ENCODE measurements around the gene MORN1. TPM values are rescaled to one million over a fixed set of nuclear protein-coding genes. Genes with fewer than 3 reads are reported as not detected.

MORN1 gene
- total and polyA plus RNA-seq, 2 of the 4 experiments (the other 2 are of a cell fraction), result 3.0 to 4.2 TPM

GRCh38 chr1:2407166-2407990, 16.0 kb upstream of the MORN1 start (continued):
- TF ChIP-seq CHD1 (IDR thresholded peaks at IDR 0.05; ENCODE audit: low read depth, low read length) (no peak), RAD21 (IDR thresholded peaks at IDR 0.05; ENCODE audit: low read length) (no peak)

DNA sequence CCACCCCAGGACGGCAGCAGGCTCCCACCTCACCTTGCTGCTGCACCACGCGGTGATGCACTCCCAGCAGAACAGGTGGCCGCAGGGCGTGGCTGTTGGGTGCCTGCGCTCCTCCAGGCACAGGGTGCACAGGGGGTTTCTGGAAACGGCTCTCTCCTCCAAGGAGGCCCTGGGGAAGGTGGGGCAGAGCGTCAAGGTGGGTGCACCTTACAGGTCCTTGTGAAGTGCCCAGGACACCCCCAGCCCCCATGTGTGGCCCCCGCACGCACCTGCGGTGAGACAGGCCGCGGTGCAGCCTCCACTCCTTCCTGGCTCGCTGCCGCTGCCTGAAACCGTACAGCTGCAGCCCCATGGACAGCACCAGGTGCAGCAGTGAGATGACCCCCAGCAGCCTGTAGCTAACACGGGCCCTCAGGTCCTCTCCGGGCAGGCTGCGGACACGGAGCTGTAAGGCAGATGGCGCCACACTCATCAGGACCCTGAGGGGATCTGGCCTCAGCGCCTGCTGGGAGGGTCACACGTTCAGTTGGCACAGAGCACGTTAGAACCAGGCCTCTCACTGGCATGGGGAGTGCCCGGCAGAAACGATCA, 15.2 kb upstream of the MORN1 start:
- no peaks in the 10 kb centered on the region for H3K9me1 ChIP-seq (ENCODE audit: insufficient read depth, low read length)
- no peak overlapping the region for H3K14ac ChIP-seq (replicated peaks; ENCODE audit: low read depth, low read length)
- no peak overlapping the region for H2AK5ac ChIP-seq (ENCODE audit: low read depth, low read length)
- ChIA-PET CTCF (interaction anchor here (0.9 kb wide), 1 partner anchor 10 kb away, joined by 3 read pairs; no protein-coding TSS in a partner anchor), POLR2A (ENCODE audit: unreplicated experiment) (no interaction called here)
- 84% methylated on average over 17 of the region's 26 CpGs; no CpG with 5 or more reads in 1 of the 2 experiments for WGBS, 2 experiments (ENCODE audit: extremely low coverage in 2 of 2, insufficient read length in 1 of 2)
- no peak overlapping the region for H3K4ac ChIP-seq (ENCODE audit: low read depth, low read length)
- H2BK15ac ChIP-seq (ENCODE audit: low read depth, low read length), result no peak overlapping the region
- H4K20me1 ChIP-seq (ENCODE audit: insufficient read depth, low read length), result peaks cover 20% of the 10 kb centered on the region; the same call in 1 of the 2 replicates
- no peak overlapping the region for H3K27ac ChIP-seq (ENCODE audit: insufficient read depth, low read length)
- no peak overlapping the region for H3K9ac ChIP-seq (ENCODE audit: low read depth, low read length)
- intact Hi-C loops (cut with micrococcal nuclease) (no loop called here), dilution Hi-C loops (cut with HindIII; ENCODE audit: low sequenced_read_pairs, unreplicated experiment) (no loop called here), in situ Hi-C loops (cut with MboI; ENCODE audit: low sequenced_read_pairs) (loop anchor here (25.0 kb wide), 1 partner anchor 906 kb away; no protein-coding TSS in a partner anchor)
- peak overlapping the region; percentile 29 for H2AK9ac ChIP-seq (replicated peaks; ENCODE audit: low read depth, low read length, poor library complexity)
- H3K4me3 ChIP-seq (ENCODE audit: insufficient read depth, low read depth, low read length), result no peak overlapping the region
- H3K18ac ChIP-seq (ENCODE audit: low read depth, low read length), result no peak overlapping the region
- BruUV-seq (replicated peaks), result no TSS peak
- no peak overlapping the region for H2BK5ac ChIP-seq (ENCODE audit: low read depth, low read length, poor library complexity, severe bottlenecking)
- peaks cover 8% of the 10 kb centered on the region for H3K4me1 ChIP-seq (ENCODE audit: control insufficient read depth, insufficient read depth, low read length)
- H3K27me3 ChIP-seq (ENCODE audit: control insufficient read depth, insufficient read depth, low read length), result no peaks in the 10 kb centered on the region
- H2BK20ac ChIP-seq (ENCODE audit: low read depth, low read length), result no peak overlapping the region
- H2AFZ ChIP-seq (replicated peaks; ENCODE audit: low read length, poor library complexity), result peak overlapping the region; percentile 52
- no peak for DNase-seq
- H3K9me3 ChIP-seq (ENCODE audit: control insufficient read depth, insufficient read depth, low read length), result no peaks in the 10 kb centered on the region
- H3K79me1 ChIP-seq (ENCODE audit: low read depth in 1 of 2, low read length in 2 of 2), result peaks cover 17 to 47% of the 10 kb centered on the region in 2 experiments
- H3K23ac ChIP-seq (ENCODE audit: low read depth, low read length), result no peak overlapping the region
- H4K5ac ChIP-seq (ENCODE audit: low read depth, low read length), result no peak overlapping the region
- no peak overlapping the region for H4K91ac ChIP-seq (ENCODE audit: insufficient read depth, low read depth, low read length)
- no peak overlapping the region for H2BK120ac ChIP-seq (ENCODE audit: low read depth, low read length)
- H3K36me3 ChIP-seq (ENCODE audit: control insufficient read depth, insufficient read depth, low read length), result peaks cover 64% of the 10 kb centered on the region
- H4K8ac ChIP-seq (ENCODE audit: low read depth in 2 of 2, low read length in 2 of 2), result no peak overlapping the region
- H3K4me2 ChIP-seq (ENCODE audit: low read depth, low read length), result no peak overlapping the region
- ATAC-seq (ENCODE audit: low read depth), result no peak
- no peak overlapping the region for H3K56ac ChIP-seq (ENCODE audit: extremely low read depth, insufficient read depth, low read length)
- TF ChIP-seq CTCF (conservative IDR thresholded peaks at IDR 0.05; ENCODE audit: low read depth, low read length) (no peak), RAD21 (IDR thresholded peaks at IDR 0.05; ENCODE audit: low read length) (no peak), MAFK (IDR thresholded peaks at IDR 0.05; ENCODE audit: low read depth, low read length) (no peak), POLR2A (IDR thresholded peaks at IDR 0.05; ENCODE audit: low read depth, low read length) (no peak), CHD1 (IDR thresholded peaks at IDR 0.05; ENCODE audit: low read depth, low read length) (no peak), NFE2L2 (IDR thresholded peaks at IDR 0.05; ENCODE audit: low read depth, low read length) (no peak), CEBPB (IDR thresholded peaks at IDR 0.05; ENCODE audit: low read depth, low read length) (no peak), MXI1 (IDR thresholded peaks at IDR 0.05; ENCODE audit: borderline replicate concordance, low read depth, low read length) (no peak), BHLHE40 (IDR thresholded peaks at IDR 0.05; ENCODE audit: low read depth, low read length) (no peak), SMC3 (IDR thresholded peaks at IDR 0.05; ENCODE audit: low read depth, low read length) (no peak), FOS (IDR thresholded peaks at IDR 0.05; ENCODE audit: low read depth, low read length) (no peak), MAZ (IDR thresholded peaks at IDR 0.05; ENCODE audit: borderline replicate concordance, low read depth, low read length) (no peak), RFX5 (IDR thresholded peaks at IDR 0.05; ENCODE audit: low read depth, low read length) (no peak)
- TF ChIP-seq, protein P1, sequence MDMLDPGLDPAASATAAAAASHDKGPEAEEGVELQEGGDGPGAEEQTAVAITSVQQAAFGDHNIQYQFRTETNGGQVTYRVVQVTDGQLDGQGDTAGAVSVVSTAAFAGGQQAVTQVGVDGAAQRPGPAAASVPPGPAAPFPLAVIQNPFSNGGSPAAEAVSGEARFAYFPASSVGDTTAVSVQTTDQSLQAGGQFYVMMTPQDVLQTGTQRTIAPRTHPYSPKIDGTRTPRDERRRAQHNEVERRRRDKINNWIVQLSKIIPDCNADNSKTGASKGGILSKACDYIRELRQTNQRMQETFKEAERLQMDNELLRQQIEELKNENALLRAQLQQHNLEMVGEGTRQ (IDR thresholded peaks at IDR 0.05; ENCODE audit: low read depth, low read length), result no peak

All from IMR-90 (cell line).